MG63 (cell line): ENCODE data around the gene ATXN7L1. TPM values are rescaled to one million over a fixed set of nuclear protein-coding genes. Genes with fewer than 3 reads are reported as not detected.
A peak's percentile ranks its signal among the peaks of the same experiment; 100 is the strongest.
"Not testable (repeated sequence)": the region's sequence is repeated elsewhere in the genome, so short reads cannot be mapped to it uniquely, and the experiment has no call there.

ENCODE experiments used
- DNase-seq: peaks from one replicate; pipeline ENCODE4 v3.0.0-alpha.2; 2020
- H3K27me3 ChIP-seq: fragments of 250-450 bp; sonication (Bioruptor Pico); 2 replicates; pipeline ENCODE4 v1.5.1; 2020; ENCODE audit warnings: mild to moderate bottlenecking, moderate library complexity
- H3K36me3 ChIP-seq: fragments of 250-450 bp; sonication (Bioruptor Pico); 2 replicates; pipeline ENCODE4 v1.5.1; 2020; ENCODE audit warnings: mild to moderate bottlenecking, moderate library complexity
- H3K4me3 ChIP-seq: fragments of 250-450 bp; sonication (Bioruptor Pico); 2 replicates; pipeline ENCODE4 v1.5.1; 2020; ENCODE audit warnings: mild to moderate bottlenecking, moderate library complexity
- H3K9me3 ChIP-seq: fragments of 250-450 bp; sonication (Bioruptor Pico); 2 replicates; pipeline ENCODE4 v1.5.1; 2020; ENCODE audit warnings: mild to moderate bottlenecking, moderate library complexity
- total RNA-seq: library from RNA; depleted of rRNA; stranded (reverse); fragments of >200 nt; shearing (Covaris generic); gene quantifications from 2 replicates; pipeline ENCODE4 v1.2.3, GENCODE V29; 2014; ENCODE audit warnings: low replicate concordance

The ATXN7L1 gene
- total RNA-seq, 1 experiment from 2014 or later: 0.59 TPM

GRCh38 chr7:105723572-105723971, 152.8 kb downstream of the ATXN7L1 start:
- H3K4me3 ChIP-seq: no peak overlapping the region
- H3K27me3 ChIP-seq: no peaks in the 10 kb centered on the region
- no peak for DNase-seq
- no peaks in the 10 kb centered on the region for H3K9me3 ChIP-seq
- H3K36me3 ChIP-seq: no peaks in the 10 kb centered on the region

- no peak for DNase-seq
- Histone ChIP-seq H3K36me3 (no peaks in the 10 kb centered on the region), H3K4me3 (no peak overlapping the region), H3K9me3 (no peaks in the 10 kb centered on the region), H3K27me3 (no peaks in the 10 kb centered on the region)
These were observed 154.8 kb downstream of the ATXN7L1 start for GRCh38 chr7:105721571-105722104.

GRCh38 chr7:105719919-105720318, 156.5 kb downstream of the ATXN7L1 start:
- DNase-seq: no peak
- H3K9me3 ChIP-seq: no peaks in the 10 kb centered on the region
- no peaks in the 10 kb centered on the region for H3K27me3 ChIP-seq
- H3K4me3 ChIP-seq: no peak overlapping the region
- H3K36me3 ChIP-seq: no peaks in the 10 kb centered on the region

- H3K27me3 ChIP-seq: no peaks in the 10 kb centered on the region
- DNase-seq: no peak
- no peaks in the 10 kb centered on the region for H3K9me3 ChIP-seq
- H3K36me3 ChIP-seq: no peaks in the 10 kb centered on the region
- no peak overlapping the region for H3K4me3 ChIP-seq
These were observed 157.0 kb downstream of the ATXN7L1 start for GRCh38 chr7:105719395-105719794.

- H3K9me3 ChIP-seq: no peaks in the 10 kb centered on the region
- no peaks in the 10 kb centered on the region for H3K36me3 ChIP-seq
- no peak overlapping the region for H3K4me3 ChIP-seq
- no peak for DNase-seq
- no peaks in the 10 kb centered on the region for H3K27me3 ChIP-seq
These were observed 157.9 kb downstream of the ATXN7L1 start for GRCh38 chr7:105718511-105718925.

GRCh38 chr7:105715528-105715927, 160.9 kb downstream of the ATXN7L1 start:
- Histone ChIP-seq H3K9me3 (0 out of 2 replicates have a peak, but pooled peaks cover 7% of the 10 kb centered on the region), H3K36me3 (no peaks in the 10 kb centered on the region), H3K27me3 (no peaks in the 10 kb centered on the region), H3K4me3 (no peak overlapping the region)
- no peak for DNase-seq

- Histone ChIP-seq H3K27me3 (no peaks in the 10 kb centered on the region), H3K36me3 (no peaks in the 10 kb centered on the region), H3K9me3 (0 out of 2 replicates have a peak, but pooled peaks cover 8% of the 10 kb centered on the region), H3K4me3 (no peak overlapping the region)
- DNase-seq: peak; percentile 28
These were observed 162.6 kb downstream of the ATXN7L1 start for GRCh38 chr7:105713488-105714465.

- Histone ChIP-seq H3K27me3 (no peaks in the 10 kb centered on the region), H3K9me3 (0 out of 2 replicates have a peak, but pooled peaks cover 8% of the 10 kb centered on the region), H3K36me3 (no peaks in the 10 kb centered on the region), H3K4me3 (no peak overlapping the region)
- DNase-seq: no peak
These were observed 163.5 kb downstream of the ATXN7L1 start for GRCh38 chr7:105712877-105713276.

GRCh38 chr7:105711726-105712402, 164.5 kb downstream of the ATXN7L1 start:
- DNase-seq: no peak
- Histone ChIP-seq H3K9me3 (0 out of 2 replicates have a peak, but pooled peaks cover 8% of the 10 kb centered on the region), H3K4me3 (no peak overlapping the region)

GRCh38 chr7:105710720-105711119, 165.7 kb downstream of the ATXN7L1 start:
- DNase-seq, H3K27me3 ChIP-seq, H3K36me3 ChIP-seq, H3K4me3 ChIP-seq, H3K9me3 ChIP-seq: not testable (repeated sequence)

More at GRCh38 chr7:105711726-105712402, 164.5 kb downstream of the ATXN7L1 start:
- Histone ChIP-seq H3K36me3 (no peaks in the 10 kb centered on the region), H3K27me3 (no peaks in the 10 kb centered on the region)

GRCh38 chr7:105708763-105709080, 167.7 kb downstream of the ATXN7L1 start:
- H3K4me3 ChIP-seq: no peak overlapping the region

GRCh38 chr7:105707967-105708762, 168.2 kb downstream of the ATXN7L1 start:
- H3K36me3 ChIP-seq: no peaks in the 10 kb centered on the region
- H3K9me3 ChIP-seq: 0 out of 2 replicates have a peak, but pooled peaks cover 8% of the 10 kb centered on the region
- H3K4me3 ChIP-seq: no peak overlapping the region
- no peak for DNase-seq
- H3K27me3 ChIP-seq: no peaks in the 10 kb centered on the region

More at GRCh38 chr7:105708763-105709080, 167.7 kb downstream of the ATXN7L1 start:
- H3K36me3 ChIP-seq: no peaks in the 10 kb centered on the region
- DNase-seq: no peak
- no peaks in the 10 kb centered on the region for H3K27me3 ChIP-seq
- 0 out of 2 replicates have a peak, but pooled peaks cover 8% of the 10 kb centered on the region for H3K9me3 ChIP-seq

- DNase-seq: no peak
- 0 out of 2 replicates have a peak, but pooled peaks cover 8% of the 10 kb centered on the region for H3K9me3 ChIP-seq
- no peak overlapping the region for H3K4me3 ChIP-seq
- no peaks in the 10 kb centered on the region for H3K27me3 ChIP-seq
- H3K36me3 ChIP-seq: no peaks in the 10 kb centered on the region
These were observed 169.0 kb downstream of the ATXN7L1 start for GRCh38 chr7:105707381-105707780.

GRCh38 chr7:105705427-105705826, 171.0 kb downstream of the ATXN7L1 start:
- Histone ChIP-seq H3K9me3 (no peaks in the 10 kb centered on the region), H3K27me3 (no peaks in the 10 kb centered on the region), H3K36me3 (no peaks in the 10 kb centered on the region), H3K4me3 (no peak overlapping the region)
- DNase-seq: no peak

GRCh38 chr7:105703207-105703930, 173.0 kb downstream of the ATXN7L1 start:
- Histone ChIP-seq H3K36me3 (no peaks in the 10 kb centered on the region), H3K27me3 (no peaks in the 10 kb centered on the region), H3K4me3 (no peak overlapping the region), H3K9me3 (no peaks in the 10 kb centered on the region)
- no peak for DNase-seq
